Effector memory CD8-positive, alpha-beta T cell (primary cell): Measurements from ENCODE around the gene MED26.
"Not testable (repeated sequence)": the region's sequence is repeated elsewhere in the genome, so short reads cannot be mapped to it uniquely, and the experiment has no call there.

ENCODE experiments used
- ATAC-seq: fragments of 150-1000 bp; cut with Tn5 transposase; replicated peaks from 2 replicates; pipeline ENCODE4 v1.10.0; 2021; ENCODE audit warnings: mild to moderate bottlenecking, moderate library complexity
- DNase-seq, 3 experiments: peaks; one replicate each; pipeline ENCODE4 v3.0.0; 2021
- H3K27ac Mint-ChIP-seq, 2 donors: one replicate each; pipeline ENCODE4 v1.8.0; 2022; ENCODE audit warnings: mild to moderate bottlenecking in 2 of 2, mixed read lengths in 2 of 2, moderate library complexity in 2 of 2
- H3K27me3 Mint-ChIP-seq, 2 donors: one replicate each; pipeline ENCODE4 v1.8.0; 2022; ENCODE audit warnings: mixed read lengths in 2 of 2
- H3K36me3 Mint-ChIP-seq: one replicate; pipeline ENCODE4 v1.8.0; 2022; ENCODE audit warnings: mild to moderate bottlenecking, moderate library complexity, mixed read lengths; ENCODE audit not compliant: insufficient read depth
- H3K4me1 Mint-ChIP-seq, 2 donors: one replicate each; pipeline ENCODE4 v1.8.0; 2022; ENCODE audit warnings: low read depth in 2 of 2, mixed read lengths in 2 of 2
- H3K4me3 Mint-ChIP-seq, 2 donors: one replicate each; pipeline ENCODE4 v1.8.0; 2022; ENCODE audit warnings: mild to moderate bottlenecking in 2 of 2, mixed read lengths in 2 of 2, moderate library complexity in 2 of 2
- H3K9me3 Mint-ChIP-seq, 2 donors: one replicate each; pipeline ENCODE4 v1.8.0; 2022; ENCODE audit warnings: mixed read lengths in 2 of 2

The MED26 gene

GRCh38 chr19:16564842-16565241 is 63.2 kb downstream of the MED26 start:
- H3K4me3 Mint-ChIP-seq: no peak overlapping the region
- peaks cover 12 to 17% of the 10 kb centered on the region in 2 donors for H3K4me1 Mint-ChIP-seq
- peaks cover 64% of the 10 kb centered on the region for H3K36me3 Mint-ChIP-seq
- ATAC-seq (no peak), DNase-seq (no peak)
- H3K9me3 Mint-ChIP-seq: no peaks in the 10 kb centered on the region
- no peaks in the 10 kb centered on the region for H3K27me3 Mint-ChIP-seq
- H3K27ac Mint-ChIP-seq: peak overlapping the region in 1 of 2 donors; percentile 60

- DNase-seq (no peak), ATAC-seq (no peak)
- Mint-ChIP-seq H3K4me1 (peaks cover 8 to 11% of the 10 kb centered on the region in 2 donors), H3K36me3 (peaks cover 68% of the 10 kb centered on the region), H3K4me3 (no peak overlapping the region), H3K27me3 (no peaks in the 10 kb centered on the region), H3K9me3 (no peaks in the 10 kb centered on the region), H3K27ac (no peak overlapping the region)
Observed at GRCh38 chr19:16562608-16563025, 65.4 kb downstream of the MED26 start.

- Mint-ChIP-seq H3K36me3 (peaks cover 58% of the 10 kb centered on the region), H3K4me3 (no peak overlapping the region)
Observed at GRCh38 chr19:16561382-16561781, 66.6 kb downstream of the MED26 start.

DNA sequence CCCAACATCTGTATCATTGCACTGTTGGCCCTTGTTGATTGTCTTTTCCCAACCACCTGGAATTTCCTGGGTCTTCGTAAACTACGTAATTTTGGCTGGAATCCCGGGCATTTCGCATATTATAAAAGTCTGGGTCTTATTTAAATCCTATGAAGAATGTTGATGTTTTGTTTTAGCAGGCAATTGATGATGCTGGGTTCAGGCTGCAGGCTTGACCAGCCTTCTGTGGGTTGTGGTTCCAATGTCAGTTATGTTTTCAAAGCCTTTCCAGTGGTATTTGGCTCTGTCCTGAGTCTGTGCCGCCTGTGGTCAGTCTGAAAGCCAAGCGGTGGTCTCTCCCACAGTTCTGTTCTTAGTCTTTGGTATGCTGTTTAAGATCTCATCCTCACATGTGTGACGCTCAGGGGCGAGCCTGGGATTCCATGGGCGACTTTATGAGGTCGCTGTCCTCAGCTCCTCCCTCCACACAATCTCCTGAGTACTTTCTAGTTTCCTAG is 68.2 kb downstream of the MED26 start:
- Mint-ChIP-seq H3K27me3 (no peaks in the 10 kb centered on the region), H3K4me3 (no peak overlapping the region), H3K4me1 (peaks cover 0 to 2% of the 10 kb centered on the region in 2 donors), H3K27ac (peak overlapping the region in 1 of 2 donors; percentile 55), H3K9me3 (no peaks in the 10 kb centered on the region), H3K36me3 (peaks cover 53% of the 10 kb centered on the region)
- ATAC-seq (no peak), DNase-seq (no peak)

More at GRCh38 chr19:16561382-16561781, 66.6 kb downstream of the MED26 start:
- ATAC-seq (no peak), DNase-seq (no peak)
- no peaks in the 10 kb centered on the region for H3K27me3 Mint-ChIP-seq
- H3K9me3 Mint-ChIP-seq: no peaks in the 10 kb centered on the region
- H3K4me1 Mint-ChIP-seq: peaks cover 3 to 5% of the 10 kb centered on the region in 2 donors
- peak overlapping the region in 1 of 2 donors; percentile 46 for H3K27ac Mint-ChIP-seq

- Mint-ChIP-seq H3K27ac (no peak overlapping the region), H3K4me1 (peaks cover 3% of the 10 kb centered on the region in 2 donors), H3K4me3 (no peak overlapping the region), H3K27me3 (no peaks in the 10 kb centered on the region), H3K36me3 (peaks cover 40% of the 10 kb centered on the region), H3K9me3 (no peaks in the 10 kb centered on the region)
- DNase-seq (no peak), ATAC-seq (no peak)
Observed at GRCh38 chr19:16554776-16555175, 73.2 kb downstream of the MED26 start.

DNA sequence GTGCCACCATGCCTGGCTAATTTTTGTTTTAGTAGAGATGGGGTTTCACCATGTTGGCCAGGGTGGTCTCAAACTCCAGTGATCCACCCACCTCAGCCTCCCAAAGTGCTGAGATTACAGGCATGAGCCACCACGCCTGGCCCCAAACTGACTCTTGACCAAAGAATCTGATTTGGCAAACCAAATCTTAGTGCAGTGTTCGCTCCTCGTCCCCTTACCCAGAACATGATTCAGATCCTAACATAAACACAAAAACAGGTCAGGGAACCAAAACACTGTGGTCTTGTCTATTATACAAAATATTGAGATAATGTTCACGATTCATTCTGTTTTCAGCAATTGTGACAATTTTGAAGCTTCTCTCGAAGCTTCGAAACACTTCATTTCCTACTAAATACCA is 76.1 kb downstream of the MED26 start:
- not testable (repeated sequence) for ATAC-seq, H3K9me3 Mint-ChIP-seq, H3K27me3 Mint-ChIP-seq, H3K27ac Mint-ChIP-seq, DNase-seq, H3K4me1 Mint-ChIP-seq, H3K4me3 Mint-ChIP-seq
- peaks cover 35% of the 10 kb centered on the region for H3K36me3 Mint-ChIP-seq

DNA sequence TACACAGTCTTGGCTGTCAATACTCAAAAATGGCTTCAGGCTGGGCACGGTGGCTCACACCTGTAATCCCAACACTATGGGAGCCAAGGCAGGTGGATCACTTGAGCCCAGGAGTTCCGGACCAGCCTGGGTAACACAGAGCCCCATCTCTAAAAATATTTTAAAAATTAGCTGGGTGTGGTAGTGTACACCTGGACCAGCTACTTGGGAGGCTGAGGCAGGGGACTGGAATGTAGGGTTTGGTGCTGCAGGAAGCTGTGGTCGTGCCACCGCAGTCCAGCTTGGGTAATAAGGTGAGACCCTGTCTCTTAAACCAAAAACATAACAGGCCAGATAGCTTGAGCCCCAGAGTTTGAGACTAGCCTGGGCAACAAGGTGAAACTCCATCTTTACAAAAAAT is 79.0 kb downstream of the MED26 start:
- DNase-seq (no peak), ATAC-seq (no peak)
- Mint-ChIP-seq H3K4me1 (peaks cover 8% of the 10 kb centered on the region in 2 donors), H3K9me3 (no peaks in the 10 kb centered on the region), H3K4me3 (no peak overlapping the region), H3K27ac (peak overlapping the region; percentile 38 to 55), H3K27me3 (no peaks in the 10 kb centered on the region), H3K36me3 (peaks cover 33% of the 10 kb centered on the region)

GRCh38 chr19:16544473-16545231 is 83.4 kb downstream of the MED26 start:
- no peak overlapping the region for H3K4me3 Mint-ChIP-seq
- no peak overlapping the region for H3K27ac Mint-ChIP-seq
- H3K27me3 Mint-ChIP-seq: no peaks in the 10 kb centered on the region

GRCh38 chr19:16543734-16544133 is 84.3 kb downstream of the MED26 start:
- not testable (repeated sequence) for DNase-seq, ATAC-seq, H3K9me3 Mint-ChIP-seq, H3K27me3 Mint-ChIP-seq
- Mint-ChIP-seq H3K36me3 (peaks cover 39% of the 10 kb centered on the region), H3K27ac (peak overlapping the region in 1 of 2 donors; percentile 88), H3K4me3 (peak overlapping the region; percentile 91 to 93), H3K4me1 (peaks cover 29% of the 10 kb centered on the region in 2 donors)

More at GRCh38 chr19:16544473-16545231, 83.4 kb downstream of the MED26 start:
- no peak for DNase-seq
- H3K9me3 Mint-ChIP-seq: no peaks in the 10 kb centered on the region
- peaks cover 23 to 24% of the 10 kb centered on the region in 2 donors for H3K4me1 Mint-ChIP-seq
- H3K36me3 Mint-ChIP-seq: peaks cover 32% of the 10 kb centered on the region
- no peak for ATAC-seq

DNA sequence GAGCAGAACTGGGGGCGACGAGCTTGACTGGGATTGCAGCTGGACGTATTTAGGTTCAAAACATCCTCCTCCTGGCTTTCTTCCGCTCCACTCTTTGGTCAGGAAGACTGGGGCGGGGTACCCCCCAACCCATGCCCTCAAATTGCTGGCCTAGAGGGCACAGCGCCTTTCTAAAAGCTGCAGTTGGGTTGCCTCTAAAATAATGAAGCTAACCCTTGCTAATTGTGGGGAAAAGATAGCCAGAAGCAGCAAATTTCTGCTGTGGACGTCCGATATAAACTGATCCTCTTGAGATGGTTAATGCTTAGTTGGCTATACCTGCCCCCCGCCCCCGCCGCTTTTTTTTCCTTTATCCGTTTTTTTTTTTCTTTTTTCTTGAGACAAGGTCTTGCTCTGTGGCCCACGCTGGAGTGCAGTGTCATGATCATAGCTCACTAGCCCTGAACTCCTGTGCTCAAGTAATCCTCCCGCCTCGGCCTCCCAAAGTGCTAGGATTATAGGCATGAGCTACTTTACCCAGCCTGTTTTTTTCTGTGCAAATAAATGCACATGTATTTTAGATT is 85.0 kb downstream of the MED26 start:
- H3K27me3 Mint-ChIP-seq: no peaks in the 10 kb centered on the region
- peaks cover 36 to 37% of the 10 kb centered on the region in 2 donors for H3K4me1 Mint-ChIP-seq
- H3K36me3 Mint-ChIP-seq: peaks cover 43% of the 10 kb centered on the region
- H3K4me3 Mint-ChIP-seq: peak overlapping the region; percentile 91 to 93
- H3K27ac Mint-ChIP-seq: peak overlapping the region; percentile 83 to 88
- DNase-seq: no peak
- H3K9me3 Mint-ChIP-seq: no peaks in the 10 kb centered on the region
- no peak for ATAC-seq

DNA sequence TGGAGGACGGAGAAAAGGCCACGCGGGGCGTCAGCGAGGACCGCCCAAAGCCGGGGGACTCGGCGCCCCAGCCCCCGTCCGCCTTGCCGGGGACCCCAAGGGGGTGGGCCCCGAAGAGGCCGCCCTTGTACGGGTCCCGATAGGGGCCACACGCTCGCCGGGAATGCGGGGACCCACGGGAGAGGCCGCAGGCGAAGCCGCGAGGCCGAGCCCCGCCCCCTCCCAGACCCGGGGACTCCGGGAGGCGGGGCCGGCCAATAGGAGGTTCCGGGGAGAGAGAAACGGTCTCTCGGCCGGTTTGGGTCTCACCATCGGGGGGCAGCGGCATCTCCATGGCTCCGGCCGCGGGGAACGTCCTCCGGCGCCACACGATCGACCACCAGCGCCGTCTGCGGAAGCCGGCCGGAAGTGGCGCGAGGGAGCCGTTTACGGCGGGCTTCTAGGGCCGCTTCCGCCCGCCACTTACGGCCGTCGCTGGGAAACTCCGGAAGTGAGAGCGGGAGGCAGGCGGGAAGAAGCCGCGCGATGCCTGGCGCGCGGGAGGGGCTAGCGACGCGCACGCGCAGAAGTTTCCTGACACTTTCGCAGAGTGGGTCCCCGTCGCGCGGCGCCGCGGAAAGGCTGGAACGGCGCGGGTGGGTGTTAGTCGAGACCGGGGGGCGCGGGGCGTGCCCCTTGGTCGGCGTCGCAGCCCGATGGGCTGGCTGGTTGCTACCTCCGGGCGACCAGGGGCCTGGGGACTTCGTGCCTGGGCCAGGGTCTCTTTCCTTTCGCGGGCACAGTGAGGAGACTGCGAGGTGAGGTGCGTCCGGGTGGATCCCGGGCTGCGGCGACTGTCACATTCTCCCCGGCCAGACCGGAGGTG is 85.7 kb downstream of the MED26 start, which contains the start of gene CHERP:
CHERP (minus strand) TSS at position 393 of the 865 bp plus-strand sequence; CDS start at position 334, 59 bp downstream.
- Mint-ChIP-seq H3K4me1 (peaks cover 42 to 44% of the 10 kb centered on the region in 2 donors), H3K27ac (peak within 1 kb of the TSS; percentile 83 to 88), H3K27me3 (no peaks in the 10 kb centered on the region), H3K4me3 (peak within 1 kb of the TSS; percentile 91 to 93), H3K36me3 (peaks cover 41% of the 10 kb centered on the region), H3K9me3 (no peaks in the 10 kb centered on the region)
- DNase-seq (peak; percentile 90 to 93 (median 93)), ATAC-seq (peak; percentile 85)

- H3K36me3 Mint-ChIP-seq: peaks cover 44% of the 10 kb centered on the region
- no peaks in the 10 kb centered on the region for H3K9me3 Mint-ChIP-seq
- peak; percentile 1 for ATAC-seq
- peak overlapping the region; percentile 91 to 93 for H3K4me3 Mint-ChIP-seq
- peak overlapping the region; percentile 83 to 88 for H3K27ac Mint-ChIP-seq
- no peaks in the 10 kb centered on the region for H3K27me3 Mint-ChIP-seq
- DNase-seq: peak in 1 of 3 experiments; percentile 15
- peaks cover 44 to 45% of the 10 kb centered on the region in 2 donors for H3K4me1 Mint-ChIP-seq
Observed at GRCh38 chr19:16541526-16542044, 86.4 kb downstream of the MED26 start.

- H3K36me3 Mint-ChIP-seq: peaks cover 40% of the 10 kb centered on the region
- peaks cover 45% of the 10 kb centered on the region in 2 donors for H3K4me1 Mint-ChIP-seq
- H3K27me3 Mint-ChIP-seq: no peaks in the 10 kb centered on the region
- peak overlapping the region in 1 of 2 donors; percentile 88 for H3K27ac Mint-ChIP-seq
- H3K9me3 Mint-ChIP-seq: no peaks in the 10 kb centered on the region
- DNase-seq (no peak), ATAC-seq (no peak)
- H3K4me3 Mint-ChIP-seq: peak overlapping the region; percentile 91 to 93
Observed at GRCh38 chr19:16540948-16541347, 87.1 kb downstream of the MED26 start.
